Measurements from ENCODE around the gene CNTNAP5. TPM values are rescaled to one million over a fixed set of nuclear protein-coding genes. Genes with fewer than 3 reads are reported as not detected.

The CNTNAP5 gene
- total and polyA plus RNA-seq, 2 of the 4 experiments (the other 2 are of a cell fraction): not detected

- no CpG with 5 or more reads among the region's 1 CpG for WGBS, 2 experiments (ENCODE audit: extremely low coverage in 2 of 2, insufficient read length in 1 of 2)
- H3K9me3 ChIP-seq (ENCODE audit: control insufficient read depth, insufficient read depth, low read length): no peaks in the 10 kb centered on the region
- no peaks in the 10 kb centered on the region for H4K20me1 ChIP-seq (ENCODE audit: insufficient read depth, low read length)
- H2BK20ac ChIP-seq (ENCODE audit: low read depth, low read length): no peak overlapping the region
- TF ChIP-seq MAFK (IDR thresholded peaks at IDR 0.05; ENCODE audit: low read depth, low read length) (no peak), SMC3 (IDR thresholded peaks at IDR 0.05; ENCODE audit: low read depth, low read length) (no peak), POLR2A (IDR thresholded peaks at IDR 0.05; ENCODE audit: low read depth, low read length) (no peak), RAD21 (IDR thresholded peaks at IDR 0.05; ENCODE audit: low read length) (no peak), CEBPB (IDR thresholded peaks at IDR 0.05; ENCODE audit: low read depth, low read length) (no peak), MXI1 (IDR thresholded peaks at IDR 0.05; ENCODE audit: borderline replicate concordance, low read depth, low read length) (no peak), USF2 (IDR thresholded peaks at IDR 0.05; ENCODE audit: low read depth, low read length) (no peak), RCOR1 (IDR thresholded peaks at IDR 0.05; ENCODE audit: insufficient replicate concordance, low read length) (no peak), CHD1 (IDR thresholded peaks at IDR 0.05; ENCODE audit: low read depth, low read length) (no peak), RFX5 (IDR thresholded peaks at IDR 0.05; ENCODE audit: low read depth, low read length) (no peak), CTCF (conservative IDR thresholded peaks at IDR 0.05; ENCODE audit: low read depth, low read length) (no peak), FOS (IDR thresholded peaks at IDR 0.05; ENCODE audit: low read depth, low read length) (no peak), MAZ (IDR thresholded peaks at IDR 0.05; ENCODE audit: borderline replicate concordance, low read depth, low read length) (no peak), NFE2L2 (IDR thresholded peaks at IDR 0.05; ENCODE audit: low read depth, low read length) (no peak), ELK1 (IDR thresholded peaks at IDR 0.05; ENCODE audit: borderline replicate concordance, low read depth, low read length) (no peak)
- no peak overlapping the region for H3K27ac ChIP-seq (ENCODE audit: insufficient read depth, low read length)
- H3K14ac ChIP-seq (replicated peaks; ENCODE audit: low read depth, low read length): no peak overlapping the region
- H3K36me3 ChIP-seq (ENCODE audit: control insufficient read depth, insufficient read depth, low read length): no peaks in the 10 kb centered on the region
- no peaks in the 10 kb centered on the region for H3K4me1 ChIP-seq (ENCODE audit: control insufficient read depth, insufficient read depth, low read length)
- H2AK5ac ChIP-seq (ENCODE audit: low read depth, low read length): no peak overlapping the region
- H2AFZ ChIP-seq (replicated peaks; ENCODE audit: low read length, poor library complexity): no peak overlapping the region
- H3K79me1 ChIP-seq (ENCODE audit: low read depth in 1 of 2, low read length in 2 of 2): no peaks in the 10 kb centered on the region
- no peaks in the 10 kb centered on the region for H3K9me1 ChIP-seq (ENCODE audit: insufficient read depth, low read length)
- H2BK5ac ChIP-seq (ENCODE audit: low read depth, low read length, poor library complexity, severe bottlenecking): no peak overlapping the region
- ATAC-seq (ENCODE audit: low read depth): no peak
- H3K9ac ChIP-seq (ENCODE audit: low read depth, low read length): no peak overlapping the region
- CTCF ChIA-PET: interaction anchor here (1.1 kb wide), 1 partner anchor 137 kb away, joined by 3 read pairs; no protein-coding TSS in a partner anchor
- H4K8ac ChIP-seq (ENCODE audit: low read depth in 2 of 2, low read length in 2 of 2): no peak overlapping the region
- no peak overlapping the region for H3K18ac ChIP-seq (ENCODE audit: low read depth, low read length)
- no peak overlapping the region for H2BK120ac ChIP-seq (ENCODE audit: low read depth, low read length)
- POLR2A ChIA-PET (ENCODE audit: unreplicated experiment): no interaction called here
- no peak overlapping the region for H4K91ac ChIP-seq (ENCODE audit: insufficient read depth, low read depth, low read length)
- in situ Hi-C loops (cut with MboI; ENCODE audit: low sequenced_read_pairs) (no loop called here), dilution Hi-C loops (cut with HindIII; ENCODE audit: low sequenced_read_pairs, unreplicated experiment) (no loop called here), intact Hi-C loops (cut with micrococcal nuclease) (no loop called here)
- no peak overlapping the region for H4K5ac ChIP-seq (ENCODE audit: low read depth, low read length)
- H3K27me3 ChIP-seq (ENCODE audit: control insufficient read depth, insufficient read depth, low read length): no peaks in the 10 kb centered on the region
- no peak overlapping the region for H3K4me3 ChIP-seq (ENCODE audit: insufficient read depth, low read depth, low read length)
- no peak overlapping the region for H3K23ac ChIP-seq (ENCODE audit: low read depth, low read length)
- BruUV-seq (replicated peaks): no TSS peak
- H3K4me2 ChIP-seq (ENCODE audit: low read depth, low read length): no peak overlapping the region
- H2AK9ac ChIP-seq (replicated peaks; ENCODE audit: low read depth, low read length, poor library complexity): no peak overlapping the region
- H2BK15ac ChIP-seq (ENCODE audit: low read depth, low read length): no peak overlapping the region
- no peak overlapping the region for H3K4ac ChIP-seq (ENCODE audit: low read depth, low read length)
- no peak overlapping the region for H3K56ac ChIP-seq (ENCODE audit: extremely low read depth, insufficient read depth, low read length)
- no peak for DNase-seq
Observed at GRCh38 chr2:124585277-124585676, 560.2 kb downstream of the CNTNAP5 start.

All from IMR-90 (cell line).